ENCODE results near the gene POLR2H.

DNA sequence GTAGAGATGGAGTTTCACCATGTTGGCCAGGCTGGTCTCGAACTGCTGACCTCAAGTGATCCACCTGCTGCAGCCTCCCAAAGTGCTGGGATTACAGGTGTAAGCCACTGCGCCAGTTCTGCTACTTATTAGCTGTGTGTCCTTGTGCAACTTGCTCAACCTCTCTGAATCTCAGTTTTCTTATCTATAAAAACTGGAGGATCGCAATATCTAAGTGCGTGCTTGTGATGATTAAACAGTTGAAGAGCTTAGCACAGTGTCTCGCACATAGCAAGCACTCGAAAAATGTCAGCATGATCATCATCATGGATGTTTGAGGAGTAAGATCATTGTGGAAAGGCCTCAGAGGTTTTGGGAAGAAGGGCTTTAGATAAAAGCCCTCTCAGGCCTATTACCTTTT is 10.9 kb upstream of the POLR2H start:
- TF ChIP-seq, protein P1, sequence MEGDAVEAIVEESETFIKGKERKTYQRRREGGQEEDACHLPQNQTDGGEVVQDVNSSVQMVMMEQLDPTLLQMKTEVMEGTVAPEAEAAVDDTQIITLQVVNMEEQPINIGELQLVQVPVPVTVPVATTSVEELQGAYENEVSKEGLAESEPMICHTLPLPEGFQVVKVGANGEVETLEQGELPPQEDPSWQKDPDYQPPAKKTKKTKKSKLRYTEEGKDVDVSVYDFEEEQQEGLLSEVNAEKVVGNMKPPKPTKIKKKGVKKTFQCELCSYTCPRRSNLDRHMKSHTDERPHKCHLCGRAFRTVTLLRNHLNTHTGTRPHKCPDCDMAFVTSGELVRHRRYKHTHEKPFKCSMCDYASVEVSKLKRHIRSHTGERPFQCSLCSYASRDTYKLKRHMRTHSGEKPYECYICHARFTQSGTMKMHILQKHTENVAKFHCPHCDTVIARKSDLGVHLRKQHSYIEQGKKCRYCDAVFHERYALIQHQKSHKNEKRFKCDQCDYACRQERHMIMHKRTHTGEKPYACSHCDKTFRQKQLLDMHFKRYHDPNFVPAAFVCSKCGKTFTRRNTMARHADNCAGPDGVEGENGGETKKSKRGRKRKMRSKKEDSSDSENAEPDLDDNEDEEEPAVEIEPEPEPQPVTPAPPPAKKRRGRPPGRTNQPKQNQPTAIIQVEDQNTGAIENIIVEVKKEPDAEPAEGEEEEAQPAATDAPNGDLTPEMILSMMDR (IDR thresholded peaks at IDR 0.05 in 2 of 3, conservative IDR thresholded peaks at IDR 0.05 in 1 of 3; ENCODE audit: control insufficient read depth in 2 of 3, extremely low read depth in 1 of 3, insufficient read depth in 1 of 3, low read depth in 3 of 3, low read length in 3 of 3): no peak
- TF ChIP-seq LARP7 (IDR thresholded peaks at IDR 0.05) (no peak), SMARCA5 (IDR thresholded peaks at IDR 0.05) (no peak), CHD1 (IDR thresholded peaks at IDR 0.05; ENCODE audit: low read depth, low read length) (no peak), YY1 (IDR thresholded peaks at IDR 0.05; ENCODE audit: low read depth, low read length) (no peak), RCOR1 (conservative IDR thresholded peaks at IDR 0.05; ENCODE audit: low read depth, low read length) (no peak), POLR2A (IDR thresholded peaks at IDR 0.05; ENCODE audit: low read depth, low read length) (no peak), EZH2 (IDR thresholded peaks at IDR 0.05; ENCODE audit: borderline replicate concordance, control insufficient read depth, low read depth, low read length) (no peak), POLR2AphosphoS5 (IDR thresholded peaks at IDR 0.05; ENCODE audit: low read length) (no peak), SP1 (IDR thresholded peaks at IDR 0.05; ENCODE audit: low read depth, low read length) (no peak), FOXM1 (IDR thresholded peaks at IDR 0.05; ENCODE audit: low read depth, low read length) (no peak)
- TF ChIP-seq, protein P2, sequence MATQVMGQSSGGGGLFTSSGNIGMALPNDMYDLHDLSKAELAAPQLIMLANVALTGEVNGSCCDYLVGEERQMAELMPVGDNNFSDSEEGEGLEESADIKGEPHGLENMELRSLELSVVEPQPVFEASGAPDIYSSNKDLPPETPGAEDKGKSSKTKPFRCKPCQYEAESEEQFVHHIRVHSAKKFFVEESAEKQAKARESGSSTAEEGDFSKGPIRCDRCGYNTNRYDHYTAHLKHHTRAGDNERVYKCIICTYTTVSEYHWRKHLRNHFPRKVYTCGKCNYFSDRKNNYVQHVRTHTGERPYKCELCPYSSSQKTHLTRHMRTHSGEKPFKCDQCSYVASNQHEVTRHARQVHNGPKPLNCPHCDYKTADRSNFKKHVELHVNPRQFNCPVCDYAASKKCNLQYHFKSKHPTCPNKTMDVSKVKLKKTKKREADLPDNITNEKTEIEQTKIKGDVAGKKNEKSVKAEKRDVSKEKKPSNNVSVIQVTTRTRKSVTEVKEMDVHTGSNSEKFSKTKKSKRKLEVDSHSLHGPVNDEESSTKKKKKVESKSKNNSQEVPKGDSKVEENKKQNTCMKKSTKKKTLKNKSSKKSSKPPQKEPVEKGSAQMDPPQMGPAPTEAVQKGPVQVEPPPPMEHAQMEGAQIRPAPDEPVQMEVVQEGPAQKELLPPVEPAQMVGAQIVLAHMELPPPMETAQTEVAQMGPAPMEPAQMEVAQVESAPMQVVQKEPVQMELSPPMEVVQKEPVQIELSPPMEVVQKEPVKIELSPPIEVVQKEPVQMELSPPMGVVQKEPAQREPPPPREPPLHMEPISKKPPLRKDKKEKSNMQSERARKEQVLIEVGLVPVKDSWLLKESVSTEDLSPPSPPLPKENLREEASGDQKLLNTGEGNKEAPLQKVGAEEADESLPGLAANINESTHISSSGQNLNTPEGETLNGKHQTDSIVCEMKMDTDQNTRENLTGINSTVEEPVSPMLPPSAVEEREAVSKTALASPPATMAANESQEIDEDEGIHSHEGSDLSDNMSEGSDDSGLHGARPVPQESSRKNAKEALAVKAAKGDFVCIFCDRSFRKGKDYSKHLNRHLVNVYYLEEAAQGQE (IDR thresholded peaks at IDR 0.05; ENCODE audit: low read depth, low read length): no peak

Measured in GM12878 (cell line).